NCI-H345 treated with DMSO at 0.1 percent for 48 hours (cell line): Measurements from ENCODE around the gene MAP3K15.

ENCODE experiments used
- DNase-seq: peaks from one replicate; lab custom pipeline; 2025; ENCODE audit not compliant: unreplicated experiment; lab: John Stamatoyannopoulos, UW

MAP3K15 gene

GRCh38 chrX:19350941-19351384, 164.3 kb downstream of the MAP3K15 start:
- no peak for DNase-seq

DNA sequence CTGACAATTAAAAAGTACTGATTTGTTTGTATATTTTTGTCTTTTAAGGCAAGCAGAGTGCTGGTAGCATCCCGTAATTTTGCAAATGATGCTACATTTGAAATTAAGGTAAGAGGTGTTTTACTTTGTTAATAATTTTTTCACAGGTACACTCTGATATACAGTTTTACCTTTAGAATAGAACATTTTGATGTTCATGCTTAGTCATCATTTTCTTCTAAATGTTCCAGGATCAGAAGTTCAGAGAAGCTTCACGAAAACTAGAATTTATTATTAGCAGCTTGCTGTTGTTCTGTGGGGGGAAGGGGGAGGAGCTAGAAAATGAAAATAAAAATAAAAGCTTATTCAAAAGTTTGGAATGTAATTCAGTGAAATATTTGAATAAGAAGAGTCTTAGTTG, 166.0 kb downstream of the MAP3K15 start:
- DNase-seq: no peak

DNA sequence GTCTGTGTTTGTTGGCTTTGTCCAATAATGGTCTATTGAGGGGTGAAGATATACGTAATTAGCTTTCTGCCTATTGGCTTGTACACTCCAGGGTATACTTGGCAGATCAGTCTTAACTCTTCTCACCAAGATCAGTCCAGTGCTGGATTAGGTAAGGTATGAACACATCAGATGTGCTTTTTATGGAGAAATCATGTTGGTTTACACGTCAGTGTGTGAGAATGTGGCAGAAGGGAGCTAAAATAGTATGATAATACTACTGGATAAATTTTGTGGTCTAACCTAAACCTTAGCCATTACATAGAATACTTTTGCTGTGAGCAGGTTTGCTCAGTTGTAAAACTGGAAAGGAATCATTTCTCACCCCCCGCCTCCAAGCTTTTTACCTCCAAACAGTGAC, 167.4 kb downstream of the MAP3K15 start:
- no peak for DNase-seq

DNA sequence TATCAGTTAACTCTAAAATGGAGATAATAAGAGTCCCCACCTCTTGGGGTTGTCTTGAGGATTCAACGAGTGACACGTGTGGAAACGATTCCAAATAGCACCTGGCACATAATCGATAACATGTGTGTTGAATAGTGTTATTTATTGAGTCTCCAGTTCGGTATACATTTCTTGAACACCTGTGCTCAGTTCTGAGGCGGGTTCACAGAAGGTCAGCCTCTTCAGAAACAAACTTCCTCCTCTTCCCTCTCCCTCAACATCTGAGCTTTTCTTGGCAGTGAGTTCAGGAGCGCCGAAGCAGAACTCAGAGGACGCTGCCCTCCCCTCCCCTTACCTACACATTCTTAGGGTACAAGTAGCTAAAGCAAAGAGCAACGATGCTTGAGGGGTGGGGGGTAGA, 170.6 kb downstream of the MAP3K15 start:
- no peak for DNase-seq

- DNase-seq: peak; percentile 85
These were observed 171.5 kb downstream of the MAP3K15 start, which contains the start of gene PDHA1 for GRCh38 chrX:19343535-19344408. PDHA1 (plus strand) TSS chrX:19343927; CDS start chrX:19344038, 111 bp downstream.

GRCh38 chrX:19343085-19343534, 172.2 kb downstream of the MAP3K15 start:
- no peak for DNase-seq

DNA sequence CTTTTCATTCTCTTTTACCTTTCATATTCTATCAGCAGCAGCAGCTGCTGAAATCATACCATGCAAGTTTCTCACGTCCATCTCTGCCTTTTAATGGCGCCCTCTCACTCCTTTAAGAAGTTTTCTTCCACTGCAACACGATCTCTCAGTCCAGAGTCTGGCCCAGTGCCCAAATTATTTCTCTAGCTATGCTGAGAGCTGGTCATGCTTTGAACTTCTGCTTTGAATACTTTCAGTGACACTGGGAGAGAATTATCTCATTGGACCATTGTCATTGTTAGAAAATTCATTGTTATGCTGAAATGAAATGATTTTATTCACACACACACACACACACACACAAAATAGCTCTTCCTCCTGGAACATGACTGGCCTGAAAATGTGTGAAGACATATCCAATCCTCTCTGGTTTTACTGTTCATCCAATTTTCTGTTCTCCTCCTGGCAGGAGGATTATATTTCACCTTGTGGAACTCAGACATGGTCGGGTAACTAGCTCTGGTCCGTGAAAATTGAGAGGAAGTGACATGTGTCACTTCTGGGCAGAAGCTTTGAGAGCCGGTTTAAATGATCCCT, 172.9 kb downstream of the MAP3K15 start:
- no peak for DNase-seq

DNA sequence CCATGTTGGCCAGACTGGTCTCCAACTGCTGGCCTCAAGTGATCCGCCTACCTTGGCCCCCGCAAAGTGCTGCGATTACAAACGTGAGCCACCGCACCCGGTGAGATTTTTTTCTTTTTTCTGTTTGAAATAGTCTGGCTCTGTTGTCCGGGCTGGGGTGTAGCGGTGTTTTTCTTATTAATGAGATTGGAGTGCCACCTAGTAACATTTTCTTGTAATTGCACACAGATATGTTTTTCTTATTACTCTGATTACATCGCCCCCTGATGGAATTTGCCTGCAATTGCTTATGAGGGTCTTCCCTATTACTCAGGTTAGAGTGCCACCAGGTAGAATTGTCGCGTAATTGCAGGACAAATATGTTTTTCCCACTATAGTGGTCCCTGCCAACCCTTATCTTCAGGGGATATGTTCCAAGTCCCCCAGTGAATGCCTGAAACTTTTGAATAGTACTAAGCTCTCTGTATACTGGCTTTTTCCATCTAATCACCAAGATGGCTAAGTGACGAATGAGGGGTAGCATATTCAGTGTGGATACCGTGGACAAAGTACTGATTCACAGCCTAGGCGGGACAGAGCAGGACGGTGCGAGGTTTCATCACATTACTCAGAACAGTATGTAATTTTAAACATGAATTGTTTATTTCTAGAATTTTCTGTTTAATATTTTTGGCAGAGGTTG, 180.2 kb downstream of the MAP3K15 start:
- no peak for DNase-seq

- DNase-seq: no peak
These were observed 182.3 kb downstream of the MAP3K15 start for GRCh38 chrX:19332983-19333382.

DNA sequence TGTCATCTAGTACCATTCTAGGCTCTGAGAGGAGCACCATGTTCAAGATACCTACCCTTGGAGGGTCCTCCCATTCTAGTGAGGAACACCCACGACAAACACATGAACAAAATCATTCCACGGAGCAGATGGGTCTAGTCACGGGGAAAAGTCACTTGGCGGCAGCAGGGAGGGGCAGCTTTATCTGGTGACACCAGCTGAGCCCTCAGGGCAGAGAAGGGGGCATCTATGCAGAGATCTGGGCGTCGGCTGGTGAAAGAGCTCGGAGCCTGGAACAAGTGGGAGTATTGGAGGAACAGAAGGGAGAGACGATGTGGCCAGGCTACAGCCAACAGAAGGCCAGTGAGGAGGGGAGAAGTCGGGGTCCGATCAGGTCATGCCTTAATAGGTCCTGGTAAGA, 183.5 kb downstream of the MAP3K15 start:
- no peak for DNase-seq

DNA sequence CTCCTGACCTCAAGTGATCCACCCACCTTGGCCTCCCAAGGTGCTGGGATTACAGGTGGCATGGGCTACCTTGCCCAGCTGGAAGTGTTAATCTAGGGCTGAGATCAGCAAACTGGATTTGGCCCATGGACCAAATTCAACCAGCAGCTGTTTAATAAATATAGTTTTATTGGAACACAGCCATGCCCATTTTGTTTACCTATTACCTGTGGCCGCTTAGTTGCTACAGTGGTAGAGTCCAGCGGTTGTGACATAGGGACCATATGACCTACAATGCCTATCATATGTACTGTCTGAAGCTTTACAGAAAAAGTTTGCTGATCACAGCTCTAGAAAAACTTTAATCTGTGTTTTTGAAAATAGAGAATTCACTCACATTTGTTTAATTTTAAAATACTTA, 188.7 kb downstream of the MAP3K15 start:
- no peak for DNase-seq
